HCT116 (cell line): ENCODE data around the gene DOCK3. TPM values are rescaled to one million over a fixed set of nuclear protein-coding genes. Genes with fewer than 3 reads are reported as not detected.
"Not testable (repeated sequence)": the region's sequence is repeated elsewhere in the genome, so short reads cannot be mapped to it uniquely, and the experiment has no call there.

ENCODE experiments used
- ATAC-seq: fragments of 200-7000 bp; cut with Tn5 transposase; 2 replicates; pipeline ENCODE4 v1.9.1; 2020; ENCODE audit warnings: mild to moderate bottlenecking, moderate library complexity
- BruUV-seq: library from RNA; stranded (reverse); fragments of 400-500 nt; replicated peaks from 2 replicates; lab custom pipeline; 2021; lab: Mats Ljungman, UMichigan
- CTCF ChIA-PET: fragments of 300-600 bp; sonication (Branson Sonifier 250); formaldehyde crosslinking; loops from one replicate; lab custom pipeline; 2021; ENCODE audit warnings: antibody characterized with exemption; lab: Charles Lee
- POLR2A ChIA-PET: fragments of 300-600, 350-600 bp; sonication (Branson Sonifier 250); formaldehyde crosslinking; loops from one replicate; lab custom pipeline; 2021; ENCODE audit warnings: antibody characterized with exemption; lab: Charles Lee
- RAD21 ChIA-PET, 2 experiments: fragments of 300-600 bp; sonication (Branson Sonifier 250); formaldehyde crosslinking; loops; one replicate each; lab custom pipeline; 2023; ENCODE audit warnings: low total read pairs in 2 of 2; ENCODE audit not compliant: uncharacterized antibody in 2 of 2, unreplicated experiment in 2 of 2, low non-redundant PET in 1 of 2; lab: Charles Lee
- DNase-seq: peaks from one replicate; pipeline ENCODE4 v3.0.0-alpha.2; 2010; ENCODE audit warnings: low read depth, low spot score
- H2AFZ ChIP-seq: fragments of 200-600 bp; shearing (Covaris generic), sonication (generic); 2 replicates; pipeline ENCODE4 v1.6.1; 2017; ENCODE audit warnings: low read depth, mixed run types, mixed read lengths, antibody characterized with exemption, low read length; ENCODE audit not compliant: poor library complexity, severe bottlenecking
- H3K27ac ChIP-seq: 2 replicates; pipeline ENCODE4 v1.5.1; 2012; ENCODE audit warnings: low read depth, low read length
- H3K27me3 ChIP-seq: fragments of 200-600 bp; sonication (generic); 2 replicates; pipeline ENCODE4 v1.6.1; 2016; ENCODE audit warnings: mixed run types, low read length, mixed read lengths; ENCODE audit not compliant: insufficient read depth
- H3K36me3 ChIP-seq, 2 experiments: fragments of 200-500 bp in 1 of 2; fragments of 200-600 bp in 1 of 2; sonication (Bioruptor generic) in 1 of 2; sonication (generic) in 1 of 2; 2 replicates each; pipeline versions ENCODE4 v1.5.1 to v1.6.1; 2014 to 2016; ENCODE audit warnings: low read length in 2 of 2, inconsistent platforms in 1 of 2, mixed read lengths in 1 of 2, mixed run types in 1 of 2; ENCODE audit not compliant: insufficient read depth in 2 of 2, control insufficient read depth in 1 of 2
- H3K4me1 ChIP-seq, 2 experiments: fragments of 200-600 bp in 1 of 2; sonication (generic) in 1 of 2; 2 replicates each; pipeline versions ENCODE4 v1.5.1 to v1.6.1; 2012 to 2017; ENCODE audit warnings: low read length in 2 of 2, inconsistent platforms in 1 of 2, mild to moderate bottlenecking in 1 of 2, mixed read lengths in 1 of 2, mixed run types in 1 of 2, moderate library complexity in 1 of 2; ENCODE audit not compliant: insufficient read depth in 2 of 2, control insufficient read depth in 1 of 2
- H3K4me2 ChIP-seq: fragments of 200-600 bp; sonication (generic); 2 replicates; pipeline ENCODE4 v1.6.1; 2017; ENCODE audit warnings: mixed run types, low read length, mixed read lengths
- H3K4me3 ChIP-seq, 2 experiments: fragments of 200-600 bp in 1 of 2; sonication (generic) in 1 of 2; replicated peaks in 1 of 2; 2 replicates each; pipeline ENCODE4 v1.5.1; 2011 to 2016; ENCODE audit warnings: low read length in 2 of 2, control low read depth in 1 of 2, low read depth in 1 of 2, mild to moderate bottlenecking in 1 of 2, mixed read lengths in 1 of 2, mixed run types in 1 of 2
- H3K79me2 ChIP-seq: fragments of 200-600 bp; sonication (generic); 2 replicates; pipeline ENCODE4 v1.6.1; 2017; ENCODE audit warnings: mild to moderate bottlenecking, mixed run types, low read length, moderate library complexity, mixed read lengths; ENCODE audit not compliant: insufficient read depth
- H3K9ac ChIP-seq: fragments of 200-600 bp; sonication (generic); 2 replicates; pipeline ENCODE4 v1.6.1; 2016; ENCODE audit warnings: low read length, mixed read lengths
- H3K9me2 ChIP-seq: fragments of 200-600 bp; sonication (generic), shearing (Covaris generic); 2 replicates; pipeline ENCODE4 v1.6.1; 2017; ENCODE audit warnings: mixed run types, mild to moderate bottlenecking, moderate library complexity; ENCODE audit not compliant: insufficient read depth
- H3K9me3 ChIP-seq, 2 experiments: fragments of 200-500 bp in 1 of 2; fragments of 200-600 bp in 1 of 2; sonication (Bioruptor generic) in 1 of 2; sonication (generic) in 1 of 2; 2 replicates each; pipeline ENCODE4 v1.6.1; 2014 to 2017; ENCODE audit warnings: low read length in 2 of 2, mixed read lengths in 2 of 2, inconsistent platforms in 1 of 2, low read depth in 1 of 2, mild to moderate bottlenecking in 1 of 2, mixed run types in 1 of 2, moderate library complexity in 1 of 2; ENCODE audit not compliant: control insufficient read depth in 1 of 2, insufficient read depth in 1 of 2
- H4K20me1 ChIP-seq: fragments of 200-600 bp; sonication (generic), shearing (Covaris generic); 2 replicates; pipeline ENCODE4 v1.6.1; 2017; ENCODE audit warnings: mixed run types, mild to moderate bottlenecking, moderate library complexity; ENCODE audit not compliant: insufficient read depth
- CBX3 ChIP-seq: IDR thresholded peaks from 2 replicates; pipeline ENCODE4 v1.6.1; 2012; ENCODE audit warnings: low read depth
- EGR1 ChIP-seq: IDR thresholded peaks from 2 replicates; pipeline ENCODE4 v1.6.1; 2012; ENCODE audit warnings: low read depth
- POLR2A ChIP-seq: IDR thresholded peaks from 2 replicates; pipeline ENCODE4 v1.7.0; 2011; ENCODE audit warnings: borderline replicate concordance; ENCODE audit not compliant: insufficient read depth, insufficient read length; ENCODE audit errors: extremely low read depth
- POLR2AphosphoS5 ChIP-seq: IDR thresholded peaks from 2 replicates; pipeline ENCODE4 v1.6.1; 2011; ENCODE audit warnings: mild to moderate bottlenecking, low read depth, low read length, moderate library complexity
- ZBTB33 ChIP-seq: IDR thresholded peaks from 2 replicates; pipeline ENCODE4 v1.6.1; 2011; ENCODE audit warnings: mild to moderate bottlenecking, low read length, moderate library complexity; ENCODE audit not compliant: insufficient replicate concordance; ENCODE audit errors: extremely low read depth
- ZFX ChIP-seq: fragments of 450-650 bp; IDR thresholded peaks from 2 replicates; pipeline ENCODE4 v1.6.1; 2017
- ZNF274 ChIP-seq: fragments of 200-500 bp; sonication (Bioruptor generic); IDR thresholded peaks from 2 replicates; pipeline ENCODE4 v1.6.1; 2014; ENCODE audit warnings: mild to moderate bottlenecking, low read depth, low read length, inconsistent platforms
- intact Hi-C: fragments of 100-400 bp; cut with micrococcal nuclease; formaldehyde crosslinking; loops from 2 replicates; pipeline ENCODE4 v1.10.0; 2022
- total RNA-seq: library from RNA; stranded (reverse); gene quantifications from one replicate; pipeline ENCODE4 v1.2.1, GENCODE V29; 2021; ENCODE audit not compliant: unreplicated experiment

DOCK3 gene
- total RNA-seq, 1 experiment from 2014 or later, result 4.2 TPM

GRCh38 chr3:50786631-50787030 is 111.9 kb downstream of the DOCK3 start:
- H2AFZ ChIP-seq, result no peak overlapping the region
- intact Hi-C loops, result no loop called here
- RAD21 ChIA-PET, result no interaction called here
- H3K9me3 ChIP-seq, result no peaks in the 10 kb centered on the region
- H3K27ac ChIP-seq, result no peak overlapping the region
- no peak overlapping the region for H3K9ac ChIP-seq
- H3K79me2 ChIP-seq, result no peaks in the 10 kb centered on the region
- ATAC-seq (no peak), DNase-seq (no peak)
- POLR2A ChIA-PET, result no interaction called here
- H3K36me3 ChIP-seq, result no peaks in the 10 kb centered on the region
- TF ChIP-seq ZBTB33 (no peak), ZFX (no peak), CBX3 (no peak), POLR2AphosphoS5 (no peak), POLR2A (no peak), ZNF274 (no peak), EGR1 (no peak)
- BruUV-seq, result no TSS peak
- no peaks in the 10 kb centered on the region for H4K20me1 ChIP-seq
- H3K4me3 ChIP-seq, result no peak overlapping the region
- H3K4me2 ChIP-seq, result no peak overlapping the region
- no peaks in the 10 kb centered on the region for H3K27me3 ChIP-seq
- H3K4me1 ChIP-seq, result no peaks in the 10 kb centered on the region
- CTCF ChIA-PET, result no interaction called here
- H3K9me2 ChIP-seq, result no peaks in the 10 kb centered on the region

GRCh38 chr3:50790894-50791293 is 116.2 kb downstream of the DOCK3 start:
- BruUV-seq, H3K79me2 ChIP-seq, H4K20me1 ChIP-seq, POLR2A ChIA-PET, ATAC-seq, RAD21 ChIA-PET, H3K4me2 ChIP-seq, H3K4me1 ChIP-seq, H3K4me3 ChIP-seq, H3K9ac ChIP-seq, H3K9me3 ChIP-seq, H2AFZ ChIP-seq, H3K9me2 ChIP-seq, H3K36me3 ChIP-seq, CTCF ChIA-PET, H3K27ac ChIP-seq, DNase-seq, H3K27me3 ChIP-seq, intact Hi-C loops: not testable (repeated sequence)
